ENCODE measurements around the gene LYZL1. TPM values are rescaled to one million over a fixed set of nuclear protein-coding genes. Genes with fewer than 3 reads are reported as not detected.

Gene LYZL1
- polyA plus RNA-seq, 1 experiment: not detected

- Histone ChIP-seq H3K36me3 (ENCODE audit: control insufficient read depth, insufficient read depth, low read length) (no peaks in the 10 kb centered on the region), H3K27me3 (ENCODE audit: control insufficient read depth, insufficient read depth, low read length) (peaks cover 24% of the 10 kb centered on the region), H3K4me3 (ENCODE audit: low read depth, low read length) (no peak overlapping the region)
- ChIA-PET POLR2A (no interaction called here), CTCF (interaction anchor here (1.5 to 2.0 kb wide), 2 partner anchors 24 to 596 kb away, joined by 4 to 5 read pairs; no protein-coding TSS in a partner anchor)
- DNase-seq (ENCODE audit: low read depth): no peak
- TF ChIP-seq, protein P1, sequence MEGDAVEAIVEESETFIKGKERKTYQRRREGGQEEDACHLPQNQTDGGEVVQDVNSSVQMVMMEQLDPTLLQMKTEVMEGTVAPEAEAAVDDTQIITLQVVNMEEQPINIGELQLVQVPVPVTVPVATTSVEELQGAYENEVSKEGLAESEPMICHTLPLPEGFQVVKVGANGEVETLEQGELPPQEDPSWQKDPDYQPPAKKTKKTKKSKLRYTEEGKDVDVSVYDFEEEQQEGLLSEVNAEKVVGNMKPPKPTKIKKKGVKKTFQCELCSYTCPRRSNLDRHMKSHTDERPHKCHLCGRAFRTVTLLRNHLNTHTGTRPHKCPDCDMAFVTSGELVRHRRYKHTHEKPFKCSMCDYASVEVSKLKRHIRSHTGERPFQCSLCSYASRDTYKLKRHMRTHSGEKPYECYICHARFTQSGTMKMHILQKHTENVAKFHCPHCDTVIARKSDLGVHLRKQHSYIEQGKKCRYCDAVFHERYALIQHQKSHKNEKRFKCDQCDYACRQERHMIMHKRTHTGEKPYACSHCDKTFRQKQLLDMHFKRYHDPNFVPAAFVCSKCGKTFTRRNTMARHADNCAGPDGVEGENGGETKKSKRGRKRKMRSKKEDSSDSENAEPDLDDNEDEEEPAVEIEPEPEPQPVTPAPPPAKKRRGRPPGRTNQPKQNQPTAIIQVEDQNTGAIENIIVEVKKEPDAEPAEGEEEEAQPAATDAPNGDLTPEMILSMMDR (IDR thresholded peaks at IDR 0.05; ENCODE audit: insufficient read depth, low read depth, low read length): no peak
Observed at GRCh38 chr10:29259498-29259897, 29.4 kb upstream of the LYZL1 start.

- Histone ChIP-seq H3K4me3 (ENCODE audit: low read depth, low read length) (no peak overlapping the region), H3K36me3 (ENCODE audit: control insufficient read depth, insufficient read depth, low read length) (no peaks in the 10 kb centered on the region), H3K27me3 (ENCODE audit: control insufficient read depth, insufficient read depth, low read length) (peaks cover 17% of the 10 kb centered on the region)
- TF ChIP-seq, protein P1 (IDR thresholded peaks at IDR 0.05; ENCODE audit: insufficient read depth, low read depth, low read length): no peak
- no peak for DNase-seq (ENCODE audit: low read depth)
- ChIA-PET POLR2A (no interaction called here), CTCF (interaction anchor here (0.6 kb wide), 1 partner anchor 48 kb away, joined by 3 read pairs; no protein-coding TSS in a partner anchor)
Observed at GRCh38 chr10:29263506-29263905, 25.4 kb upstream of the LYZL1 start.

GRCh38 chr10:29265210-29265768 is 23.6 kb upstream of the LYZL1 start:
- ChIA-PET CTCF (interaction anchor here (0.7 kb wide), 1 partner anchor 42 kb away, joined by 3 read pairs; no protein-coding TSS in a partner anchor), POLR2A (no interaction called here)
- H3K4me3 ChIP-seq (ENCODE audit: low read depth, low read length): no peak overlapping the region
- H3K36me3 ChIP-seq (ENCODE audit: control insufficient read depth, insufficient read depth, low read length): no peaks in the 10 kb centered on the region
- no peak for DNase-seq (ENCODE audit: low read depth)
- peaks cover 16% of the 10 kb centered on the region for H3K27me3 ChIP-seq (ENCODE audit: control insufficient read depth, insufficient read depth, low read length)
- TF ChIP-seq, protein P1 (IDR thresholded peaks at IDR 0.05; ENCODE audit: insufficient read depth, low read depth, low read length): no peak

- no peak for DNase-seq (ENCODE audit: low read depth)
- H3K4me3 ChIP-seq (ENCODE audit: low read depth, low read length): no peak overlapping the region
- TF ChIP-seq, protein P1 (IDR thresholded peaks at IDR 0.05; ENCODE audit: insufficient read depth, low read depth, low read length): no peak
- CTCF ChIA-PET: no interaction called here
- no peaks in the 10 kb centered on the region for H3K36me3 ChIP-seq (ENCODE audit: control insufficient read depth, insufficient read depth, low read length)
- peaks cover 13% of the 10 kb centered on the region for H3K27me3 ChIP-seq (ENCODE audit: control insufficient read depth, insufficient read depth, low read length)
- POLR2A ChIA-PET: no interaction called here
Observed at GRCh38 chr10:29266641-29267040, 22.2 kb upstream of the LYZL1 start.

DNA sequence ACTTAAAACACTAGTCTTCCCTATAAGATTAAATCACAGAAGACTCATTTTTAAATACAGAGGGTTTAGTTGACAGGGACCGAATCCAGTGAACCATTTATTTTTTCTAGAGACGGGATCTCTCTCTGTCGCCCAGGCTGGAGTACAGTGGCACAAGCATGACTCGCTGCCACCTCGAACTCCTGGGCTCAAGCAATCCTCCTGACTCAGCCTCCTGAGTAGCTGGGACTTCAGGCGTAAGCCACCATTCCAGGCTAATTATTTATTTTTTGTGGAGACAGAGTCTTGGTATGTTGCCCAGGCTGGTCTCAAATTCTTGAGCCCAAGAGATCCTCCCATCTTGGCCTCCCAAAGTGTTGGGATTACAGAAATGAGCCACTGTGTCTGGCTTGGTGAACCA is 20.9 kb upstream of the LYZL1 start:
- Histone ChIP-seq H3K4me3 (ENCODE audit: low read depth, low read length) (no peak overlapping the region), H3K36me3 (ENCODE audit: control insufficient read depth, insufficient read depth, low read length) (no peaks in the 10 kb centered on the region), H3K27me3 (ENCODE audit: control insufficient read depth, insufficient read depth, low read length) (peaks cover 12% of the 10 kb centered on the region)
- no peak for DNase-seq (ENCODE audit: low read depth)
- TF ChIP-seq, protein P1 (IDR thresholded peaks at IDR 0.05; ENCODE audit: insufficient read depth, low read depth, low read length): no peak
- CTCF ChIA-PET: no interaction called here
- POLR2A ChIA-PET: no interaction called here

Data from BJ (cell line).